PFSK-1 (cell line): ENCODE measurements around the gene MFNG.

ENCODE experiments used
- FOXP2 ChIP-seq: optimal IDR thresholded peaks from 2 replicates; pipeline ENCODE3; 2011; ENCODE audit warnings: borderline replicate concordance, control low read depth, inconsistent platforms; ENCODE audit not compliant: insufficient read depth; ENCODE audit errors: extremely low read length, extremely low read depth
- POLR2AphosphoS5 ChIP-seq: IDR thresholded peaks from 2 replicates; pipeline ENCODE4 v1.6.1; 2012; ENCODE audit warnings: low read depth, mild to moderate bottlenecking, control low read depth, low read length, moderate library complexity
- SIN3A ChIP-seq: IDR thresholded peaks from 2 replicates; pipeline ENCODE4 v1.6.1; 2012; ENCODE audit warnings: mild to moderate bottlenecking, low read length, moderate library complexity, borderline replicate concordance; ENCODE audit not compliant: insufficient read depth
- TAF1 ChIP-seq: IDR thresholded peaks from 2 replicates; pipeline ENCODE4 v1.6.1; 2012; ENCODE audit warnings: low read length, control low read depth, borderline replicate concordance; ENCODE audit not compliant: insufficient read depth
- TF ChIP-seq, protein P1 (sequence below), 2 experiments: IDR thresholded peaks; 2 replicates each; pipeline versions ENCODE4 v1.6.1 to v1.8.0; 2011 to 2012; ENCODE audit warnings: low read depth in 2 of 2, low read length in 2 of 2, control low read depth in 1 of 2, inconsistent platforms in 1 of 2, mild to moderate bottlenecking in 1 of 2, moderate library complexity in 1 of 2; ENCODE audit not compliant: insufficient read depth in 1 of 2

The MFNG gene

DNA sequence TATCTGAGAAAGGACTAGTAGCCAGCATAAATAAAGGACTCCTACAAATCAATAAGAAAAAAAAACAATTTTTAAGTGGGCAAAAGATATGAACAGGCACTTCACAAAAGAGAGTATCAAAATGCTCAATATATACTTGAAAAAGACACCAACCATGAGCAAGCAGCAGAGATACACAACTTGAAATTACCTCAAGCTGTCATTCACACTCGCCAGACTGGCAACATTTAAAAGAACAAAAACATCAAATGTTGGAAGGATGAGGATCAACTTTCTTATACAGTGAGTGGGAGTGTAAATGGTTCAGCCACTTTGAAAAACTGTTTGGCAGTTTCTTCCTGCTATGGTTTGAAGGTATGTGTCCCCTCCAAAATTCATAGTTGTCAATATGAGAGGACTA is 35.0 kb downstream of the MFNG start:
- TF ChIP-seq POLR2AphosphoS5 (no peak), TAF1 (no peak), SIN3A (no peak), FOXP2 (no peak)
- TF ChIP-seq, protein P1, sequence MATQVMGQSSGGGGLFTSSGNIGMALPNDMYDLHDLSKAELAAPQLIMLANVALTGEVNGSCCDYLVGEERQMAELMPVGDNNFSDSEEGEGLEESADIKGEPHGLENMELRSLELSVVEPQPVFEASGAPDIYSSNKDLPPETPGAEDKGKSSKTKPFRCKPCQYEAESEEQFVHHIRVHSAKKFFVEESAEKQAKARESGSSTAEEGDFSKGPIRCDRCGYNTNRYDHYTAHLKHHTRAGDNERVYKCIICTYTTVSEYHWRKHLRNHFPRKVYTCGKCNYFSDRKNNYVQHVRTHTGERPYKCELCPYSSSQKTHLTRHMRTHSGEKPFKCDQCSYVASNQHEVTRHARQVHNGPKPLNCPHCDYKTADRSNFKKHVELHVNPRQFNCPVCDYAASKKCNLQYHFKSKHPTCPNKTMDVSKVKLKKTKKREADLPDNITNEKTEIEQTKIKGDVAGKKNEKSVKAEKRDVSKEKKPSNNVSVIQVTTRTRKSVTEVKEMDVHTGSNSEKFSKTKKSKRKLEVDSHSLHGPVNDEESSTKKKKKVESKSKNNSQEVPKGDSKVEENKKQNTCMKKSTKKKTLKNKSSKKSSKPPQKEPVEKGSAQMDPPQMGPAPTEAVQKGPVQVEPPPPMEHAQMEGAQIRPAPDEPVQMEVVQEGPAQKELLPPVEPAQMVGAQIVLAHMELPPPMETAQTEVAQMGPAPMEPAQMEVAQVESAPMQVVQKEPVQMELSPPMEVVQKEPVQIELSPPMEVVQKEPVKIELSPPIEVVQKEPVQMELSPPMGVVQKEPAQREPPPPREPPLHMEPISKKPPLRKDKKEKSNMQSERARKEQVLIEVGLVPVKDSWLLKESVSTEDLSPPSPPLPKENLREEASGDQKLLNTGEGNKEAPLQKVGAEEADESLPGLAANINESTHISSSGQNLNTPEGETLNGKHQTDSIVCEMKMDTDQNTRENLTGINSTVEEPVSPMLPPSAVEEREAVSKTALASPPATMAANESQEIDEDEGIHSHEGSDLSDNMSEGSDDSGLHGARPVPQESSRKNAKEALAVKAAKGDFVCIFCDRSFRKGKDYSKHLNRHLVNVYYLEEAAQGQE (IDR thresholded peaks at IDR 0.05; ENCODE audit: insufficient read depth in 1 of 2, low read depth in 2 of 2, low read length in 2 of 2) = no peak

GRCh38 chr22:37449331-37450001 is 36.7 kb downstream of the MFNG start:
- TF ChIP-seq POLR2AphosphoS5 (no peak), TAF1 (no peak), SIN3A (no peak), FOXP2 (no peak)
- TF ChIP-seq, protein P1 (IDR thresholded peaks at IDR 0.05; ENCODE audit: insufficient read depth in 1 of 2, low read depth in 2 of 2, low read length in 2 of 2) = no peak

DNA sequence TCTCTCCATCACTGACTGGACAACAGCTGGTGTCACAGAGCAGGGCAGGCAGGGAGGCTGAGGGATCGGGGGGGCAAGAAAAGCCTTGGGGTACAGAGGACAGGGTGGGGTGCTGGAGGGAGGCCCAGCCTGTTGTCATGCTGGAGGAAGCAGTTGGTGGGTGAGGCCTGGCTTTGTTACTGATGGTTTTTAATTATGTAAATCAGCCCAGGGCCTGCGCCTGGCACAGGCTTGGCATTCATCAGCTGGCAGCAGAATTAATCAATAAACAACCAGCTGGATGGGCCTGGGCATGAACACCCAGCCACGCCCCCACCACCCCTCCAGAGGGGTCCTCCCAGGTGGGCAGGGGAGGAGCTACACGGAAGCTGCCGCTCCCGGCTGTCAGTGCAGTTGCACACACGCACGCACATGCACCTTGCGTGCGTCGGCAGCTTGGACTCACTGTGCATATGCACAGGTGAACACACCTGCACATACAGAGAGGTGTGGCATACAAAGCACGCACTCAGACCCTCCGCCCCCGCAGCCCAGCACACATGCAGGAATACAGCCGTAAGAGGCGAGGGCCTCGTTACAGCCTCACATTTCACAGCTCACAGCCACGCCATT is 37.6 kb downstream of the MFNG start:
- TF ChIP-seq SIN3A (no peak), FOXP2 (no peak), TAF1 (no peak), POLR2AphosphoS5 (no peak)
- TF ChIP-seq, protein P1 (IDR thresholded peaks at IDR 0.05; ENCODE audit: insufficient read depth in 1 of 2, low read depth in 2 of 2, low read length in 2 of 2) = no peak

DNA sequence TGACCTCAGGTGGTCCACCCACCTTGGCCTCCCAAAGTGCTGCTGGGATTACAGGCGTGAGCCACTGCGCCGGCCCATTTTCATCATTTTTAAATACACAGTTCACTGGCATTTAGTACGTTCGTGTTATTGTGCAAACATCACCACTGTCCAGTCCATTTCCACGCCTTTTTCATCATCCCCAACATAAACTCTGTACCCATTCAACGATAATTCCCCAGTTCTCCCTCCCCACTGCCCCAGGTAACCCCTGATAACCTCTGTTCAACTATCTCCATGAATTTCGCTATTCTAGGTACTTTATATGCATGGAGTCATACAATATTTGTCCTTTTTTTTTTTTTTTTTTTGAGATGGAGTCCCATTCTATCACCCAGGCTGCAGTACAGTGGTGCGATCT is 40.7 kb downstream of the MFNG start:
- TF ChIP-seq SIN3A = no peak
- TF ChIP-seq FOXP2 = no peak
- TF ChIP-seq TAF1 = no peak
- TF ChIP-seq, protein P1 (IDR thresholded peaks at IDR 0.05; ENCODE audit: insufficient read depth in 1 of 2, low read depth in 2 of 2, low read length in 2 of 2) = no peak
- TF ChIP-seq POLR2AphosphoS5 = no peak
